Uterus (tissue), 2 donors: ENCODE measurements around the gene TRIM52.

Experiments used
- CTCF ChIP-seq, 4 experiments: fragments of 200-600 bp in 2 of 4; fragments of 450-650 bp in 2 of 4; sonication (generic) in 2 of 4; IDR thresholded peaks; one replicate each; pipeline ENCODE4 v1.5.1; 2016 to 2019; ENCODE audit warnings: antibody characterized with exemption in 4 of 4, mild to moderate bottlenecking in 2 of 4, moderate library complexity in 1 of 4
- POLR2A ChIP-seq, 2 donors: fragments of 450-650 bp; IDR thresholded peaks; one replicate each; pipeline ENCODE4 v1.6.1; 2016; ENCODE audit warnings: antibody characterized with exemption in 2 of 2, mild to moderate bottlenecking in 1 of 2, moderate library complexity in 1 of 2

- TF ChIP-seq CTCF (IDR thresholded peaks at IDR 0.05) (no peak), POLR2A (IDR thresholded peaks at IDR 0.05) (no peak)
Measured at GRCh38 chr5:181245427-181246275, 15.3 kb downstream of the TRIM52 start.
